SK-N-SH treated with all-trans-retinoic acid at 6 μM for 48 hours (cell line): ENCODE measurements around the gene PTX4.

Source experiments
- ATAC-seq: fragments of 200-7000 bp; cut with Tn5 transposase; 3 replicates; pipeline ENCODE4 v1.9.1; 2020; ENCODE audit warnings: mild to moderate bottlenecking, moderate library complexity
- ARNTL ChIP-seq: fragments of 450-650 bp; formaldehyde crosslinking; IDR thresholded peaks from 2 replicates; pipeline ENCODE4 v1.5.0; 2020; ENCODE audit warnings: low read depth, mild to moderate bottlenecking, moderate library complexity, borderline replicate concordance
- BACH2 ChIP-seq: fragments of 250-450 bp; sonication (Bioruptor Pico); IDR thresholded peaks from 2 replicates; pipeline ENCODE4 v1.9.0; 2021; ENCODE audit warnings: mild to moderate bottlenecking, borderline replicate concordance
- CSDC2 ChIP-seq: fragments of 250-450 bp; sonication (Bioruptor Pico); IDR thresholded peaks from 2 replicates; pipeline ENCODE4 v1.5.0; 2020; ENCODE audit warnings: mild to moderate bottlenecking, moderate library complexity
- CSRNP3 ChIP-seq: fragments of 250-450 bp; sonication (Bioruptor Pico); IDR thresholded peaks from 2 replicates; pipeline ENCODE4 v1.5.1; 2021; ENCODE audit warnings: mild to moderate bottlenecking, moderate library complexity
- ESRRG ChIP-seq: fragments of 250-450 bp; sonication (Bioruptor Pico); IDR thresholded peaks from 2 replicates; pipeline ENCODE4 v1.6.1; 2021; ENCODE audit warnings: mild to moderate bottlenecking
- GLIS3 ChIP-seq: fragments of 250-450 bp; sonication (Bioruptor Pico); IDR thresholded peaks from 2 replicates; pipeline ENCODE4 v1.5.0; 2020; ENCODE audit warnings: mild to moderate bottlenecking, moderate library complexity
- ISL1 ChIP-seq: fragments of 250-450 bp; sonication (Bioruptor Pico); IDR thresholded peaks from 2 replicates; pipeline ENCODE4 v2.1.2; 2022; ENCODE audit warnings: mild to moderate bottlenecking, moderate library complexity
- OSR1 ChIP-seq: fragments of 250-450 bp; sonication (Bioruptor Pico); IDR thresholded peaks from 2 replicates; pipeline ENCODE4 v1.8.0; 2022; ENCODE audit warnings: moderate library complexity, mild to moderate bottlenecking, inconsistent platforms
- PATZ1 ChIP-seq: fragments of 250-450 bp; sonication (Bioruptor Pico); IDR thresholded peaks from 2 replicates; pipeline ENCODE4 v1.8.0; 2020; ENCODE audit warnings: mild to moderate bottlenecking, moderate library complexity, borderline replicate concordance
- POU6F1 ChIP-seq: fragments of 250-450 bp; sonication (Bioruptor Pico); IDR thresholded peaks from 2 replicates; pipeline ENCODE4 v1.8.0; 2021; ENCODE audit warnings: low read depth, mild to moderate bottlenecking, moderate library complexity, borderline replicate concordance
- PPARA ChIP-seq: fragments of 250-450 bp; sonication (Bioruptor Pico); IDR thresholded peaks from 2 replicates; pipeline ENCODE4 v1.5.0; 2020; ENCODE audit warnings: mild to moderate bottlenecking, borderline replicate concordance
- SNAI2 ChIP-seq: fragments of 250-450 bp; sonication (Bioruptor Pico); IDR thresholded peaks from 2 replicates; pipeline ENCODE4 v1.5.0; 2020; ENCODE audit warnings: mild to moderate bottlenecking, moderate library complexity
- TCF4 ChIP-seq: fragments of 250-450 bp; sonication (Bioruptor Pico); IDR thresholded peaks from 2 replicates; pipeline ENCODE4 v1.8.0; 2021; ENCODE audit warnings: mild to moderate bottlenecking, moderate library complexity, borderline replicate concordance
- TOX ChIP-seq: fragments of 250-450 bp; sonication (Bioruptor Pico); IDR thresholded peaks from 2 replicates; pipeline ENCODE4 v1.8.0; 2021; ENCODE audit warnings: mild to moderate bottlenecking, moderate library complexity, borderline replicate concordance
- TSHZ2 ChIP-seq: fragments of 250-450 bp; sonication (Bioruptor Pico); IDR thresholded peaks from 2 replicates; pipeline ENCODE4 v1.5.0; 2020; ENCODE audit warnings: mild to moderate bottlenecking, moderate library complexity
- ZC3H10 ChIP-seq: fragments of 250-450 bp; sonication (Bioruptor Pico); IDR thresholded peaks from 2 replicates; pipeline ENCODE4 v1.5.1; 2021; ENCODE audit warnings: mild to moderate bottlenecking, moderate library complexity
- ZFP3 ChIP-seq: fragments of 250-450 bp; sonication (Bioruptor Pico); IDR thresholded peaks from 2 replicates; pipeline ENCODE4 v1.5.0; 2020; ENCODE audit warnings: mild to moderate bottlenecking, moderate library complexity
- ZFP30 ChIP-seq: fragments of 450-650 bp; formaldehyde crosslinking; IDR thresholded peaks from 2 replicates; pipeline ENCODE4 v1.5.0; 2022; ENCODE audit warnings: mild to moderate bottlenecking, moderate library complexity
- ZNF565 ChIP-seq: fragments of 450-650 bp; formaldehyde crosslinking; conservative IDR thresholded peaks from 2 replicates; pipeline ENCODE4 v1.5.0; 2020; ENCODE audit warnings: low read depth, mild to moderate bottlenecking, moderate library complexity
- ZNF70 ChIP-seq: fragments of 450-650 bp; formaldehyde crosslinking; IDR thresholded peaks from 2 replicates; pipeline ENCODE4 v1.5.0; 2020; ENCODE audit warnings: mild to moderate bottlenecking, moderate library complexity
- ZNF8 ChIP-seq: fragments of 450-650 bp; formaldehyde crosslinking; IDR thresholded peaks from 2 replicates; pipeline ENCODE4 v1.5.0; 2020; ENCODE audit warnings: mild to moderate bottlenecking, moderate library complexity

Gene PTX4

GRCh38 chr16:1501630-1502029 lies 12.9 kb upstream of the PTX4 start:
- ATAC-seq, result no peak
- TF ChIP-seq PATZ1 (no peak), ISL1 (CRISPR knock-in tag) (no peak)
- TF ChIP-seq, all 23 proteins: peak for 0

GRCh38 chr16:1500465-1501150 lies 11.9 kb upstream of the PTX4 start:
- ATAC-seq, result no peak
- TF ChIP-seq ZFP30 (CRISPR knock-in tag), result no peak
- TF ChIP-seq ZNF565 (CRISPR knock-in tag), result no peak
- no peak for TF ChIP-seq CSRNP3 (CRISPR knock-in tag)
- TF ChIP-seq, all 23 proteins: peak for 0

GRCh38 chr16:1499756-1500464 lies 11.2 kb upstream of the PTX4 start:
- TF ChIP-seq ESRRG (CRISPR knock-in tag) (no peak), ZC3H10 (CRISPR knock-in tag) (no peak), BACH2 (CRISPR knock-in tag) (no peak), SNAI2 (CRISPR knock-in tag) (no peak), ZNF8 (no peak), ZNF70 (CRISPR knock-in tag) (no peak), POU6F1 (CRISPR knock-in tag) (no peak), OSR1 (CRISPR knock-in tag) (no peak), ZFP30 (CRISPR knock-in tag) (no peak), ZFP3 (CRISPR knock-in tag) (no peak), CSRNP3 (CRISPR knock-in tag) (no peak)
- no peak for ATAC-seq

- ATAC-seq, result no peak
- no peak for TF ChIP-seq GLIS3
- no peak for TF ChIP-seq ZFP30 (CRISPR knock-in tag)
- TF ChIP-seq POU6F1 (CRISPR knock-in tag), result no peak
- no peak for TF ChIP-seq ISL1 (CRISPR knock-in tag)
- TF ChIP-seq TSHZ2 (CRISPR knock-in tag), result no peak
- TF ChIP-seq TCF4, result no peak
- no peak for TF ChIP-seq ZNF8
- TF ChIP-seq CSDC2, result no peak
- no peak for TF ChIP-seq OSR1 (CRISPR knock-in tag)
- no peak for TF ChIP-seq TOX (CRISPR knock-in tag)
- TF ChIP-seq ZC3H10 (CRISPR knock-in tag), result no peak
- TF ChIP-seq ARNTL (CRISPR knock-in tag), result no peak
- TF ChIP-seq ZFP3 (CRISPR knock-in tag), result no peak
- TF ChIP-seq PPARA (CRISPR knock-in tag), result no peak
- TF ChIP-seq ZNF565 (CRISPR knock-in tag), result no peak
These were observed 10.3 kb upstream of the PTX4 start for GRCh38 chr16:1498899-1499676.
